Esophagus muscularis mucosa (tissue), 4 donors: ENCODE results near the gene SDK1. TPM values are rescaled to one million over a fixed set of nuclear protein-coding genes. Genes with fewer than 3 reads are reported as not detected.
"Not testable (repeated sequence)": the region's sequence is repeated elsewhere in the genome, so short reads cannot be mapped to it uniquely, and the experiment has no call there.

Experiments used
- DNase-seq: peaks from one replicate; pipeline ENCODE4 v3.0.0-alpha.2; 2017; ENCODE audit errors: extremely low spot score
- H3K27ac ChIP-seq, 4 donors: fragments of 200-600 bp; sonication (generic); replicated peaks in 1 of 4; 1 replicate in 3 of 4; 2 replicates in 1 of 4; pipeline ENCODE4 v1.5.1; 2016 to 2019; ENCODE audit warnings: mild to moderate bottlenecking in 1 of 4
- H3K27me3 ChIP-seq, 4 donors: fragments of 200-600 bp; sonication (generic); one replicate each; pipeline versions ENCODE4 v1.5.1 to v1.6.0; 2016 to 2019
- H3K36me3 ChIP-seq, 4 donors: fragments of 200-600 bp; sonication (generic); one replicate each; pipeline ENCODE4 v1.5.1; 2016 to 2019
- H3K4me1 ChIP-seq, 4 donors: fragments of 200-600 bp; sonication (generic); one replicate each; pipeline ENCODE4 v1.5.1; 2016 to 2019
- H3K4me3 ChIP-seq, 4 donors: fragments of 200-600 bp; sonication (generic); 1 replicate in 2 of 4; 2 replicates in 2 of 4; pipeline ENCODE4 v1.5.1; 2016 to 2019; ENCODE audit warnings: mild to moderate bottlenecking in 4 of 4, moderate library complexity in 1 of 4
- H3K9me3 ChIP-seq, 4 donors: fragments of 200-600 bp; sonication (generic); 1 replicate in 3 of 4; 2 replicates in 1 of 4; pipeline ENCODE4 v1.5.1; 2016 to 2019
- CTCF ChIP-seq, 3 experiments: fragments of 200-600 bp in 2 of 3; fragments of 450-650 bp in 1 of 3; sonication (generic) in 2 of 3; IDR thresholded peaks; one replicate each; pipeline ENCODE4 v1.5.1; 2017 to 2019; ENCODE audit warnings: antibody characterized with exemption in 3 of 3, mild to moderate bottlenecking in 2 of 3, moderate library complexity in 1 of 3
- EP300 ChIP-seq: sonication (generic); formaldehyde crosslinking; IDR thresholded peaks from one replicate; pipeline ENCODE4 v1.6.1; 2017; ENCODE audit warnings: antibody characterized with exemption
- POLR2A ChIP-seq: fragments of 450-650 bp; IDR thresholded peaks from one replicate; pipeline ENCODE4 v1.6.1; 2017; ENCODE audit warnings: antibody characterized with exemption, moderate library complexity, mild to moderate bottlenecking, low read depth
- POLR2AphosphoS5 ChIP-seq, 2 donors: sonication (generic); formaldehyde crosslinking; IDR thresholded peaks; one replicate each; pipeline ENCODE4 v1.6.1; 2017; ENCODE audit warnings: antibody characterized with exemption in 2 of 2
- WGBS: methylation state at CpG from one replicate; pipeline ENCODE4 v1.1.5; 2018; 5-methylcytosine and 5-hydroxymethylcytosine counted together
- intact Hi-C: fragments of 100-400 bp; cut with DNase I; formaldehyde crosslinking; loops from one replicate; pipeline ENCODE4 v1.15.1; 2023
- total RNA-seq, 4 donors: library from RNA; depleted of rRNA; stranded (reverse); fragments of >200 nt; gene quantifications; one replicate each; pipeline versions ENCODE4 v1.1.0 to v1.2.1, GENCODE V29; 2016

SDK1 gene
- total RNA-seq, 4 donors from 2014 or later: 7.8 to 18.6 (median 12.0) TPM

- Histone ChIP-seq H3K27me3 (no peaks in the 10 kb centered on the region), H3K27ac (no peak overlapping the region), H3K36me3 (no peaks in the 10 kb centered on the region), H3K9me3 (no peaks in the 10 kb centered on the region), H3K4me1 (no peaks in the 10 kb centered on the region), H3K4me3 (no peak overlapping the region)
- DNase-seq: no peak
- TF ChIP-seq EP300: no peak
- TF ChIP-seq POLR2A: no peak
- TF ChIP-seq CTCF (IDR thresholded peaks at IDR 0.05): no peak
- no peak for TF ChIP-seq POLR2AphosphoS5 (IDR thresholded peaks at IDR 0.05)
- intact Hi-C loops: no loop called here
- 82% methylated on average over 24 of the region's 32 CpGs for WGBS
These were observed 913.5 kb downstream of the SDK1 start for GRCh38 chr7:4214291-4215155.

- intact Hi-C loops: no loop called here
- H3K36me3 ChIP-seq: no peaks in the 10 kb centered on the region
- H3K4me1 ChIP-seq: no peaks in the 10 kb centered on the region
- TF ChIP-seq POLR2AphosphoS5 (IDR thresholded peaks at IDR 0.05): no peak
- TF ChIP-seq EP300: no peak
- no peak for TF ChIP-seq CTCF (IDR thresholded peaks at IDR 0.05)
- no peak for TF ChIP-seq POLR2A
- DNase-seq: no peak
- no peak overlapping the region for H3K4me3 ChIP-seq
- no peaks in the 10 kb centered on the region for H3K9me3 ChIP-seq
- 97% methylated on average over 19 of the region's 19 CpGs for WGBS
- no peaks in the 10 kb centered on the region for H3K27me3 ChIP-seq
- H3K27ac ChIP-seq: no peak overlapping the region
These were observed 914.2 kb downstream of the SDK1 start for GRCh38 chr7:4215176-4215720.

- Histone ChIP-seq H3K27ac (no peak overlapping the region), H3K9me3 (no peaks in the 10 kb centered on the region), H3K4me1 (no peaks in the 10 kb centered on the region), H3K27me3 (no peaks in the 10 kb centered on the region), H3K4me3 (no peak overlapping the region), H3K36me3 (no peaks in the 10 kb centered on the region)
- 72% methylated on average over 16 of the region's 16 CpGs for whole genome bisulfite sequencing
- DNase-seq: no peak
- no peak for TF ChIP-seq POLR2A
- no peak for TF ChIP-seq CTCF (IDR thresholded peaks at IDR 0.05)
- TF ChIP-seq EP300: no peak
- no peak for TF ChIP-seq POLR2AphosphoS5 (IDR thresholded peaks at IDR 0.05)
- intact Hi-C loops: no loop called here
These were observed 915.0 kb downstream of the SDK1 start for GRCh38 chr7:4216016-4216415.

GRCh38 chr7:4217126-4217660, 916.1 kb downstream of the SDK1 start:
- H3K27ac ChIP-seq, DNase-seq, H3K4me3 ChIP-seq, intact Hi-C loops, H3K9me3 ChIP-seq, H3K27me3 ChIP-seq, H3K36me3 ChIP-seq, H3K4me1 ChIP-seq: not testable (repeated sequence)
- WGBS: 98% methylated on average over 10 of the region's 29 CpGs

GRCh38 chr7:4218481-4218880, 917.4 kb downstream of the SDK1 start:
- Histone ChIP-seq H3K36me3 (no peaks in the 10 kb centered on the region), H3K9me3 (no peaks in the 10 kb centered on the region), H3K27me3 (no peaks in the 10 kb centered on the region), H3K27ac (no peak overlapping the region), H3K4me3 (no peak overlapping the region), H3K4me1 (no peaks in the 10 kb centered on the region)
- DNase-seq: no peak
- WGBS: 93% methylated on average over 7 of the region's 7 CpGs
- TF ChIP-seq EP300 (no peak), POLR2AphosphoS5 (IDR thresholded peaks at IDR 0.05) (no peak), CTCF (IDR thresholded peaks at IDR 0.05) (no peak), POLR2A (no peak)
- intact Hi-C loops: no loop called here
